ENCODE measurements around the gene HRCT1. TPM values are rescaled to one million over a fixed set of nuclear protein-coding genes. Genes with fewer than 3 reads are reported as not detected.
"Not testable (repeated sequence)": the region's sequence is repeated elsewhere in the genome, so short reads cannot be mapped to it uniquely, and the experiment has no call there.

Gene HRCT1
- total and polyA plus RNA-seq, 3 donors from 2014 or later = 2.5 to 7.1 (median 6.5) TPM

- Histone ChIP-seq H3K9me3 (no peaks in the 10 kb centered on the region), H3K4me3 (no peak overlapping the region), H3K27me3 (no peaks in the 10 kb centered on the region), H3K4me1 (no peaks in the 10 kb centered on the region), H3K36me3 (ENCODE audit: low read depth, missing control alignments) (no peaks in the 10 kb centered on the region), H3K27ac (no peak overlapping the region)
- TF ChIP-seq, protein P1, sequence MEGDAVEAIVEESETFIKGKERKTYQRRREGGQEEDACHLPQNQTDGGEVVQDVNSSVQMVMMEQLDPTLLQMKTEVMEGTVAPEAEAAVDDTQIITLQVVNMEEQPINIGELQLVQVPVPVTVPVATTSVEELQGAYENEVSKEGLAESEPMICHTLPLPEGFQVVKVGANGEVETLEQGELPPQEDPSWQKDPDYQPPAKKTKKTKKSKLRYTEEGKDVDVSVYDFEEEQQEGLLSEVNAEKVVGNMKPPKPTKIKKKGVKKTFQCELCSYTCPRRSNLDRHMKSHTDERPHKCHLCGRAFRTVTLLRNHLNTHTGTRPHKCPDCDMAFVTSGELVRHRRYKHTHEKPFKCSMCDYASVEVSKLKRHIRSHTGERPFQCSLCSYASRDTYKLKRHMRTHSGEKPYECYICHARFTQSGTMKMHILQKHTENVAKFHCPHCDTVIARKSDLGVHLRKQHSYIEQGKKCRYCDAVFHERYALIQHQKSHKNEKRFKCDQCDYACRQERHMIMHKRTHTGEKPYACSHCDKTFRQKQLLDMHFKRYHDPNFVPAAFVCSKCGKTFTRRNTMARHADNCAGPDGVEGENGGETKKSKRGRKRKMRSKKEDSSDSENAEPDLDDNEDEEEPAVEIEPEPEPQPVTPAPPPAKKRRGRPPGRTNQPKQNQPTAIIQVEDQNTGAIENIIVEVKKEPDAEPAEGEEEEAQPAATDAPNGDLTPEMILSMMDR (IDR thresholded peaks at IDR 0.05) = no peak
- no peak for TF ChIP-seq POLR2A (IDR thresholded peaks at IDR 0.05)
- intact Hi-C loops (cut with DNase I; ENCODE audit: low total_unique reads) = no loop called here
- no peak for DNase-seq
These were observed 24.5 kb downstream of the HRCT1 start for GRCh38 chr9:35930521-35930920.

GRCh38 chr9:35930989-35931388 lies 25.0 kb downstream of the HRCT1 start:
- intact Hi-C loops (cut with DNase I; ENCODE audit: low total_unique reads) = no loop called here
- 88 to 97% methylated on average over 3 of the region's 3 CpGs for WGBS, 2 donors
- Histone ChIP-seq H3K4me3 (no peak overlapping the region), H3K4me1 (no peaks in the 10 kb centered on the region), H3K27me3 (no peaks in the 10 kb centered on the region), H3K9me3 (no peaks in the 10 kb centered on the region), H3K27ac (no peak overlapping the region), H3K36me3 (ENCODE audit: low read depth, missing control alignments) (no peaks in the 10 kb centered on the region)
- DNase-seq = no peak
- no peak for TF ChIP-seq POLR2A (IDR thresholded peaks at IDR 0.05)
- TF ChIP-seq, protein P1 (IDR thresholded peaks at IDR 0.05) = no peak

DNA sequence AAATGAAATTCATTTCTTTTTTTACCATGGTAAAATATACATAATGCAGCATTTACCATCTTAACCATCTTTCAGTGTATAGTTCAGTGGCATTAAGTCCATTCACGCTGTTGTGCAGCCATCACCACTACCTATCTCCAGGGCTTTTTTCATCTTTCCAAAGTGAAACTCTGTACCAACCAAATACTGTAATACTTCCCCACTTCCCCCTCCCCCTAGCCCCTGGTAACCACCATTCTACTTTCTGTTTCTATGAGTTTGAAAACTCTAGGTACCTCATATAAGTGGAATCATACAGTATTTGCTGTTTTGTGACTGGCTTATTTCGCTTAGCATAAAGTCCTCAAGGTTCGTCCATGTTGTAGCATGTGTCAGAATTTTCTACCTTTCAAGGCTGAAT lies 26.7 kb downstream of the HRCT1 start:
- H3K9me3 ChIP-seq = no peaks in the 10 kb centered on the region
- no peaks in the 10 kb centered on the region for H3K4me1 ChIP-seq
- intact Hi-C loops (cut with DNase I; ENCODE audit: low total_unique reads) = no loop called here
- WGBS, 2 donors = 91 to 94% methylated on average over 3 of the region's 3 CpGs
- DNase-seq = no peak
- TF ChIP-seq, protein P1 (IDR thresholded peaks at IDR 0.05) = no peak
- no peak for TF ChIP-seq POLR2A (IDR thresholded peaks at IDR 0.05)
- H3K4me3 ChIP-seq = no peak overlapping the region
- H3K27me3 ChIP-seq = no peaks in the 10 kb centered on the region
- no peak overlapping the region for H3K27ac ChIP-seq
- no peaks in the 10 kb centered on the region for H3K36me3 ChIP-seq (ENCODE audit: low read depth, missing control alignments)

- 81 to 82% methylated on average over 4 of the region's 4 CpGs for WGBS, 2 donors
- H3K4me1 ChIP-seq = no peaks in the 10 kb centered on the region
- no peak overlapping the region for H3K27ac ChIP-seq
- no peak for DNase-seq
- no peaks in the 10 kb centered on the region for H3K36me3 ChIP-seq (ENCODE audit: low read depth, missing control alignments)
- no peaks in the 10 kb centered on the region for H3K27me3 ChIP-seq
- intact Hi-C loops (cut with DNase I; ENCODE audit: low total_unique reads) = no loop called here
- no peak for TF ChIP-seq POLR2A (IDR thresholded peaks at IDR 0.05)
- TF ChIP-seq, protein P1 (IDR thresholded peaks at IDR 0.05) = no peak
- H3K4me3 ChIP-seq = no peak overlapping the region
- H3K9me3 ChIP-seq = no peaks in the 10 kb centered on the region
These were observed 27.6 kb downstream of the HRCT1 start for GRCh38 chr9:35933550-35934067.

GRCh38 chr9:35934069-35934468 lies 28.1 kb downstream of the HRCT1 start:
- H3K36me3 ChIP-seq (ENCODE audit: low read depth, missing control alignments); H3K4me3 ChIP-seq; intact Hi-C loops (cut with DNase I; ENCODE audit: low total_unique reads); H3K27me3 ChIP-seq; DNase-seq; H3K27ac ChIP-seq; H3K9me3 ChIP-seq; H3K4me1 ChIP-seq: not testable (repeated sequence)
- 89 to 90% methylated on average over 6 of the region's 6 CpGs for WGBS, 2 donors

Data from testis (tissue), 3 donors.